Right ventricle myocardium superior (tissue), 1 donor: Measurements from ENCODE around the gene PAK1. TPM values are rescaled to one million over a fixed set of nuclear protein-coding genes. Genes with fewer than 3 reads are reported as not detected.
"Not testable (repeated sequence)": the region's sequence is repeated elsewhere in the genome, so short reads cannot be mapped to it uniquely, and the experiment has no call there.

Source experiments
- ATAC-seq: fragments of 200-7000 bp; cut with Tn5 transposase; one replicate; pipeline ENCODE4 v1.9.1; 2020; ENCODE audit warnings: mild to moderate bottlenecking; ENCODE audit not compliant: poor library complexity
- DNase-seq: peaks from one replicate; pipeline ENCODE4 v3.0.0-alpha.2; 2020
- intact Hi-C: fragments of 100-400 bp; cut with DNase I; formaldehyde crosslinking; loops from one replicate; pipeline ENCODE4 v1.11.2; 2022
- total RNA-seq: library from RNA; stranded (reverse); fragmentation: NEBNext Ultra II Directional; extraction: Animal tissue kit (Norgen Biotek cat#: 25700); gene quantifications from one replicate; pipeline ENCODE4 v1.2.1, GENCODE V29; 2021
- donor health status: DM: no; HTN: yes; CAD: no; lungs with severe emphysema.

The PAK1 gene
- total RNA-seq, 1 donor from 2014 or later: 6.1 TPM

DNA sequence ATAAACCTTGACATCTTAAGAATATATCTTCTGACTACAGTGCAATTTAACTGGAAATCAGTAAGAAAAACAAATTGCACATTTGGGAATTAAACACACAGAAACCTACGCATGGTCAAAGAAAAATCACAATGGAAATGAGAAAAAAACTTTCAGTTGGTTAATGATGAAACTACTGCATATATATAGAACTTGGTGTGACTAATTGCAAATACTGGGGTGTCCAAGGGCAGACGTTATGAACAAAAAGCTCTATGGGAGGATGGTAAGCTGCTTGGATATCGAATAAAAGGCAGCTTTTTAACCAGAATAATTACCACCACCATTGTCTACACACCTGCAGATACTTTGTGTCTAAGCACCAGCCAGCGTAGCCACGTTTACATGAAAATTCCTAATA is 173.2 kb downstream of the PAK1 start:
- intact Hi-C loops: no loop called here
- DNase-seq (no peak), ATAC-seq (no peak)

DNA sequence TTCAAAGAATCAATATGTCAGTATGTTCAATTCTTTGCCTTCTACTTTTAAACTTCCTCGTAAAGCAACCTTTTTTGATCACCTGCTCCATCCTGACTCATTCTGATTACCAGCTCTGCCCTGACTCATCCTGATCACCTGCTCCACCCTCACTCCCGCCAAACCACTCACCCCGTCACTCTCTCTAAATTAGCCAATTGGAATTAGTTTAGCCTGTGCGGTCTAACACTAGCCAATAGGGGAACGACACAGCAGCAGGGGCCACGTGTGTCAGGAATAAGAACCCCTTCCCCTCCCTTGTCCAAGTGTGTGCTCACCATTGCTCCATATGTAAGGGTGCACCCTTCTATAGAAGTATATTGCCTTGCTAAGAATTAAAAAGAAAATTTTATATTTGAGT is 173.9 kb downstream of the PAK1 start:
- intact Hi-C loops, DNase-seq, ATAC-seq: not testable (repeated sequence)

DNA sequence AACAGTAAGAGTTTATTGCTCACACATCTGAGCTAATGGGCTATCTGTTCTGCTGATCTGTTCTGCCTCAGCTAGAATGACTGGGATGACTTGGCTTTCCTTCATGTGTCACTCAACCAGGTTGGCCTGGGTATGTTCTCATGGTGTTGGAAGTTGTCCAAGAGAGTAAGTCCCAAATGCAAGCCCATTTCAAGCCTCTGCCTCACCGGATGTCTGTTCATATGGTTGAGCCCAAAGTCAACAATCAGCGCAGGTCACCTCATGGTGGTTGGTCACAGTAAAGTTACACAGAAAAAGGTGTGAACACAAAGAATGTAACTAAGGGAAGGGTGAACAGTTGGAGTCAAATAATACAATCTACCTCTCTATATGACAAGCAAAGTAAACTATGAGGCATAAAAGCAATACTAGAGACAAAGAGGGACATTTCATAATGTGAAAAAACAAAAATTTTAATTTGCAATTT is 174.3 kb downstream of the PAK1 start:
- intact Hi-C loops: no loop called here
- ATAC-seq: no peak

DNA sequence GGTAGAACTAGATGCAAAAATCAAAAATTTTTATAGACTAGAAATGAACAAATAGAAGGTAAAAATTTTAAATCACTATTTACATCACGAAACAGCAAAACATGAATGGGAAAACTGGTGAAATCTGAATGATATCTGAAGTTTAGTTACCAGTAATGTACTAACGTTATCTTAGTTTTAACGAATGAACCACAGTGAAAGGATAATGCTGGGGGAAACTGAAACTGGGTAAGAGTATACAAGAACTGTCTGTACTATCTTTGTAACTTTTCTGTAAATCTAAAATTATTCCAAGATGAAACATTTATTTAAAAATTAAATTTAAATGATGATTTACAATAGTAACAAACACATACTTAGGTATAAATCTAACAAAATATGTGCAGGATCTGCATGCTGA is 179.9 kb downstream of the PAK1 start:
- ATAC-seq: no peak
- intact Hi-C loops: no loop called here
- no peak for DNase-seq

More for the DNA sequence above, 174.3 kb downstream of the PAK1 start:
- DNase-seq: no peak

DNA sequence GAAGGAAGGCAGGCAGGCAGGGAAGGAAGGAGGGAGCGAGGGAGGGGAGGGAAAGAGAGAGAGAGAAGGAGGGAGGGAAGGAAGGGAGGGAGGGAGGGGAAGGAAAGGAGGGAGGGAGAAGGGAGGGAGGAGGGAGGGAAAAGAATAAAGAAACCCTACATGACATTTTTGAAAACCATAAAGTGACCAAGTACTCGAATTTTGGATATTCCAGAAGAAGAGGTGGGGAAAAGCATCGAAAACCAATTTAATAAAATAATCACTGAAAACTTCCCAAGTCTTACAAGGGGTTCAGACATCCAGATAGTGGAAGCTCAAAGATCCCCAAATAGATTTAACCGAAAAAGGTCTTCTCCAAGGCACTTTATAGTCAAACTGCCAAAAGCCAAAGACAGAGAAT is 184.2 kb downstream of the PAK1 start:
- ATAC-seq (no peak), DNase-seq (no peak)
- intact Hi-C loops: no loop called here

DNA sequence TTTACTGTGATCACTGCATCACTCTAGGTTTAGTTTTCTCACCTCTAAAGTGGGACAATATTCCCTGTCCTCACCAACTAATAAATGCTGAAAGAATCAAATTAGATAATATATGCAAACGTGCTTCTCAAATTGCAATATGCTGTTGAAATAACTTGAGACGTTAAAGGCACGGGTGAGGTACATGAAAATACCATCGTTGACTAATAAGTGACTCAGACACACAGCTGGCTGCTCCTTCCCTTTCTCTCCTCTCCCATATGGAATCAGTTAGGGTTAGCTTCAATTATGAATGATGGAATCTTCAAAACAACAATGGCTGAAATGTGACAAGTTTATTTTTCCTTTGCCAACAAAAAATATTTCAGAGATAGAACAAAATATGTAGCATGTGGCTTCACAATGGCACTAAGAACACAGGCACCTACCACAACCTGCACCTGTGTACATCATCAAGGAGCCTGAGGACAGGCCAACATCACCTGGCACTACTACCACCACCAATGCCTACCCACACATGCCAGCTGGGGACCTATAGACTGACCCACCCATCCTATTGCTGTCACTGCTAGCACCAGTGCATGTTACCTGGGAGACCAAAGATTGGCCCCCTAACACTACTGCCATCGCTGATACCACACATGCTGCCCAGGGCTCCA is 186.2 kb downstream of the PAK1 start:
- intact Hi-C loops: no loop called here
- no peak for DNase-seq
- ATAC-seq: no peak

DNA sequence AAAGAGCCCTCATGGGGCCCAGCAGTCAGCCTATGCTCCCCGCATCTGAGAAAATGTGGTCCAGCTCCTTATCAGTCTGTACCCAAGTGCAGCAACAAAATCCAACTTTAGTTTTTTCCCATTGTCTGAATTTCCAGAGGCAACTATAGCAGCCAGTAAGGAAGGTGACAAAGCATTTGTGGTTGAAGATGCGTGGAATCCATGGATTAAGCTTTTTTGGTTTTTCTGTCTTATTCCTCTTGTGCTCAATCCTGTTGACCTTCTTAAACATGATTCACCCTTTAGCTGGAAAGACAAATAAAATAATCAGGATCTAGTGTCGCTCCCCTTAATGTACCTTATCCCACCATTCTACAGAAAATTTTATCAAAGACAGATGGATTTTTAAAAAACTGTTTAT is 186.8 kb downstream of the PAK1 start:
- DNase-seq (no peak), ATAC-seq (no peak)
- intact Hi-C loops: no loop called here

DNA sequence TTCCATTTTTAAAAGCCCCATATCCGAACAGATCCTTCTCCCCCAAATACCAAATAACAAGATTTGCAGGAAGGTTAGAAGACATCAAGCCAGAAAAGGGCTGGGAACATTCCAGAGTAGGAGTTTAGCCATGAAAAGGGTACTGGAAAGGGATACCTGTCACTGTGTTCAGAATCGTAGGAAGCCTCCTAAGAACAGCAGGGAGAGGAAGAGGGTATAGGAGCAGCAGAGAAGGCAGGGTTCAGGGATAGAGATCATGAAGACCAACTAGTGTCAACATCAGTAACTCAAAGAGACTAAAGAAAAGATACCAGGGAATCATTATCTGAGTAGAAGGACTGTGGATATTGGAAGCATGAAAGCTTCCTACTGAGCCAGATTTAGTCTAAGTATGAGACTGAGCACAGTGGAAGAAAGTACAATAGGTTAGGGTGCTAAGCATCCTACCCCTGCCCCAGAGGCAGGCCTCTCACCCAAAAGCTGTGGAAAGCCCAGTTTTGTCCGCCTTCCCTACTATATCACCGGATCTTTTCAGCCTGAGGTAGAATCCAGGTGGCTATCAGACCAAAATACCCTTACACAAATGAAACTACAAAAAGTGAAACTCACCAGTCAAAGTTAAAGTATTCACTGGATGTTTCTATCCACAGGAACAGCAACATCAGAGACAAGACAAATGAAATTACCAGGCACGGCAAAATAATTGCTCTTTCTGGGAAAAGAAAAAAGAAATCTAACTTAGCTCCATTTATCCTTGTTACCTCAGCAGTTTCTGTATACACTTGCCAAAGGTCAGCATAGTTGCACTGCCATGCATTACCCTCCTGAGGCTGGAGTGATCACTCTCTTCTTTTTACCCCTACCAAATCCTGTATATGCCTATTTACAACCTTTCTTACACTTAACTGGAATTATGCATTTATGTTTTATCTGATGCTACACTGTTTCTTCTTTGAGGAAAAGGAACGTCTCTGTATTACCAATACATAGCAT is 189.1 kb downstream of the PAK1 start:
- ATAC-seq: no peak
- DNase-seq: no peak
- intact Hi-C loops: no loop called here

DNA sequence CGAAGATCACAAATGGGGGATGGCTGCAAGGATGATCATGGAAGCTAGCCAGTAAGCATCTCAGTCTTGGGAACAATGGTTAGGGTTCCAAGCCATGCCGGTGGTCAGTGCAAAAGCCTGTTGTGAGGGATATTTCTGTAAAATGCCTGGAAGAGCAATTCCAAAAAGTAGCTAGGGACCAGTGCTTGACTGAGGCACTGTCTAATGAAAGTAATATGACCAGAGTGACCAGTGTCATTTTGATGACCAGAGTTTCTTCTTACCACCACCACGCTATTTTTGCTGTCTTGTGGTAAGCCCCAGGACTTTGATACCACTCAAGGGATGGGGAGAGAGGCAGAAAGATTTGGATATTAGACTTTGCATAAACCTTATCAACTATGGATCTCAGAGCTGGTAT is 190.8 kb downstream of the PAK1 start:
- intact Hi-C loops: no loop called here
- ATAC-seq (no peak), DNase-seq (no peak)

DNA sequence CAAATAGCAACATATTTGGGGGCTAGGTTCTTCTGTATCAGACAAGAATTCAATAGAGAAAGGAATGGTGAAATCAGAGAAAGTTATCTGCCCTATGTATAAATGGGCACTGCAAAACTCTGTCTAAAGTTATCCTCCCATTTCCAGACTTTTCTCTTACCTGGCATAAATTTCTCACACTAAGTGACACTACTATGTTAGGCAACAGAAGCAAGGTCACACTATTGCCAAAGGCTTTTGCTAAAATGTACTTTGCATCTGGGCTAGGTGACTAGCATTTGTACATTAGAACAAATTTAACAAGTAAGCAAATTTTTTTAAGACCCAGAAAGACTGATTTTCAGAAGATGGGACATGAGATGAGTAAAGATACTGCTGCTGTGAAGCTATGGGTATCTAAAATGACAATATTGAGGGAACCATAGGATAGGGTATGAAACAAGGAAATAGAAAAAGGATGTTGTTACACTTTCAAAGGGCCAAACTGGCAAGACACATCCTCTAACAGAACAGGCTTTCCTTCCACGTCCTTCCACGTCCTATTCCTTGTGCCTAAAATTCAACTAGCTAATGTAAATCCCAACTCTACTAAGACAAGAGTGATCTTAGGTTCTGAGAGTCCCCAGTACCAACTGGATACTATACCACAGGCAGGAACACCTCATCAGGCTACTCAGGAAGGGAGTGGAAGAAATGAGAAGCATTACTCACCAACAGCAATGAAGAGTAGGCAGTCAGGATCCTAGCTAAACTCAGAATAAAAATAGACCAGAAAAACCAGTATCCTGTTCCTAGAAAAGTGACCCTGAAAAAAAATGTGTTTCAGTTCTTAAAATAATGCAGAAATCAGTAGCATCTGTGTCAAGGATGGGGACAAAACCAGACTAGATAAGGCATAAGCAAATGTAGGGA is 195.0 kb downstream of the PAK1 start:
- ATAC-seq (no peak), DNase-seq (no peak)
- intact Hi-C loops: no loop called here

DNA sequence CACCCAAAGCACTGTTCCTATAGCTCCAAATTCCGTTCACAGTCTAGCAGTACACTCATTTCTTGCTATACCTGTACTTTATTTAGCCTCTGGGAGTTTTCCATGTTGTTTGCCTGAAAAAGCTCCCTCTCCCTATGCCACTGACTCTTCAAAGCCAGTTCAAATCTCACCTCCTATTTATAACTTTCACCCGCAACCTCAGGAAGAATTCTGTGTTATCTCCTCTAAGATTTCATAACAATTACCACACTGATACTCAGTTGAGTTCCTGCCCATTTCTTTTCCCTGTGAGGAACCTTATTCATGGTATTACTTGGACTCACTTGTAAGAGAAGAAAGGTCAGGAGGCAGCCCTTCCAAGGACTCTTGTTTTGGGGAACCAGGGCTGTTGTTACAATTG is 197.6 kb downstream of the PAK1 start:
- no peak for ATAC-seq
- intact Hi-C loops: no loop called here

More for the DNA sequence above, 197.6 kb downstream of the PAK1 start:
- no peak for DNase-seq

Other genes with a start within 250 kb of the PAK1 start
- gene GDPD4, start 172.4 kb downstream of the PAK1 start, total RNA-seq: not detected
- gene AQP11, start 115.9 kb upstream of the PAK1 start, total RNA-seq: 0.91 TPM
- gene CLNS1A, start 163.7 kb upstream of the PAK1 start, total RNA-seq: 71.5 TPM